WERI-Rb-1 (cell line): ENCODE results near the gene SLC10A1.

Experiments
- DNase-seq: peaks from one replicate; pipeline ENCODE4 v3.0.0-alpha.2; 2020
- H3K27ac ChIP-seq: fragments of 250-450 bp; sonication (Bioruptor Pico); 2 replicates; pipeline ENCODE4 v1.5.1; 2020; ENCODE audit warnings: mild to moderate bottlenecking, moderate library complexity
- H3K27me3 ChIP-seq: fragments of 250-450 bp; sonication (Bioruptor Pico); 2 replicates; pipeline ENCODE4 v1.5.1; 2021; ENCODE audit warnings: mild to moderate bottlenecking, low read depth, moderate library complexity; ENCODE audit not compliant: insufficient read depth, severe bottlenecking
- H3K36me3 ChIP-seq: fragments of 250-450 bp; sonication (Bioruptor Pico); 2 replicates; pipeline ENCODE4 v1.5.1; 2020; ENCODE audit warnings: mild to moderate bottlenecking, moderate library complexity
- H3K4me3 ChIP-seq: 2 replicates; pipeline ENCODE4 v1.5.1; 2011; ENCODE audit warnings: low read depth, mild to moderate bottlenecking, control low read depth, low read length
- H3K9me3 ChIP-seq: fragments of 250-450 bp; sonication (Bioruptor Pico); 2 replicates; pipeline ENCODE4 v1.5.1; 2021; ENCODE audit warnings: mild to moderate bottlenecking, moderate library complexity; ENCODE audit not compliant: severe bottlenecking
- CTCF ChIP-seq: IDR thresholded peaks from 2 replicates; pipeline ENCODE4 v1.5.1; 2011; ENCODE audit warnings: low read depth, mild to moderate bottlenecking, control low read depth, inconsistent platforms, low read length

The SLC10A1 gene

DNA sequence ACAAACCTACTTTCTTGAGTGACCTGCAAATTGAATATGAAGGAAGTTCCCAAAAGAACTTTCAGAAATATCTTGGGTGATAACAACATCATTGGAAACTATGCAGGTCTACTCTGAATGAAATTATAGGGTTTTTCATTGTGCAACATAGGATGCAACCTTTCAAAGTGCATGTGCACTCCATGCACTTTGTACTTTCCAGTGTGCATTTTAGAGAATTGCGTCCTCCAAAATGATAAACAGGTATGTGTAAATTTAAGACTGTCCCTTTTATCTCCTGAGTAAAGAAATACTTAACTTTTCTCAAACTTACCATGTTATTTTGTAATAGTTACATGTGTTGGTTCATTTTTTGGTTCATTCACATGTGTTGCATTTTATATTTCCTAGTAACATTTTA is 16.9 kb downstream of the SLC10A1 start:
- Histone ChIP-seq H3K4me3 (no peak overlapping the region), H3K27ac (no peak overlapping the region), H3K9me3 (no peaks in the 10 kb centered on the region), H3K27me3 (no peaks in the 10 kb centered on the region), H3K36me3 (peaks cover 57% of the 10 kb centered on the region)
- no peak for DNase-seq
- no peak for TF ChIP-seq CTCF

DNA sequence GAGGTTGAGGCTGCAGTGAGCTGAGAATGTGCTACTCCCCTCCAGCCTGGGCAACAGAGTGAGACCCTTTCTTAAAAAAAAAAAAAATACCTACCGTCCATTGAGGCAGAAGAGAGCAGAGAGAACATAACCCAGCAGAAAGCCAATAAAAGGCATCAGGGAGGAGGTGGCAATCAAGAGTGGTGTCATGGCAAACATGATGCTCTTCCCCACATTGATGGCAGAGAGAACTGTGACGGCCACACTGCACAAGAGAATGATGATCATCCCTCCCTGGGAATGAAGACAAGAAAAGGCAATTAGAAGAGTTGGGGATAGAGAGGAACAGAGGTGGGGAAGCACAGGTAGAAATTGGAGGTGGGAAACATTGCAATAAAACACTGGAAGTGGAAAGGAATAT is 18.0 kb downstream of the SLC10A1 start:
- no peak overlapping the region for H3K27ac ChIP-seq
- DNase-seq = no peak
- H3K27me3 ChIP-seq = no peaks in the 10 kb centered on the region
- no peak overlapping the region for H3K4me3 ChIP-seq
- H3K9me3 ChIP-seq = no peaks in the 10 kb centered on the region
- TF ChIP-seq CTCF = no peak
- H3K36me3 ChIP-seq = peaks cover 67% of the 10 kb centered on the region

DNA sequence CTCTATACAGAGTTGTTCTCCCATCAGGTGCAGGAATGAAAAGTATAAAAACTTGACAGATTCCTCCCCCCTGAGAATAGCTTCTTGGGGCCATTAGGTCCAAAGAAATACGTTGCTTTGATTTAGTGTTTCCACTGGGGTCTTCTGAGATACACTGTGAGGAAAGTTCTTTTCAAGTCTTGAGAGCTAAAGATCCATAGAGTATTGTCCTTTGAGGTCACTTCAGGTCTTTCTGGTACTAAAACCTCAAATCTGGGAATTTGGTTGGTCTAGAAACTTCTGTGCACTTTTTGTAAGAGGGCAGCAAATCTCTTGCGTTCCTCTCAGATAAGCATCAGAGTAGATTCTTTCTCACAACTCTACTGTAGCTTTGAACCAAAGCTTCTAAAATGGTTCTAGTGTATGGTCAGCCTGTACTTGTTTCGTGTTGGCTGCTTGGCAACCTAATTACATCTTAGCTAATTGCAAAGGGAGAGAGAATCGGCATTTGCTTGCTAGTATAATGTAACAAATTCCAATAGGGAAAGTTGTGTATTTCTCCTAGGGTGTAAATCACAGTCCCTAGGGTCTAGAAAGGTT is 20.1 kb downstream of the SLC10A1 start:
- Histone ChIP-seq H3K4me3 (no peak overlapping the region), H3K36me3 (peaks cover 86% of the 10 kb centered on the region), H3K27me3 (no peaks in the 10 kb centered on the region), H3K9me3 (no peaks in the 10 kb centered on the region), H3K27ac (no peak overlapping the region)
- DNase-seq = no peak
- no peak for TF ChIP-seq CTCF

GRCh38 chr14:69775012-69775411 is 22.0 kb downstream of the SLC10A1 start:
- H3K36me3 ChIP-seq = peaks cover 92% of the 10 kb centered on the region
- TF ChIP-seq CTCF = no peak

DNA sequence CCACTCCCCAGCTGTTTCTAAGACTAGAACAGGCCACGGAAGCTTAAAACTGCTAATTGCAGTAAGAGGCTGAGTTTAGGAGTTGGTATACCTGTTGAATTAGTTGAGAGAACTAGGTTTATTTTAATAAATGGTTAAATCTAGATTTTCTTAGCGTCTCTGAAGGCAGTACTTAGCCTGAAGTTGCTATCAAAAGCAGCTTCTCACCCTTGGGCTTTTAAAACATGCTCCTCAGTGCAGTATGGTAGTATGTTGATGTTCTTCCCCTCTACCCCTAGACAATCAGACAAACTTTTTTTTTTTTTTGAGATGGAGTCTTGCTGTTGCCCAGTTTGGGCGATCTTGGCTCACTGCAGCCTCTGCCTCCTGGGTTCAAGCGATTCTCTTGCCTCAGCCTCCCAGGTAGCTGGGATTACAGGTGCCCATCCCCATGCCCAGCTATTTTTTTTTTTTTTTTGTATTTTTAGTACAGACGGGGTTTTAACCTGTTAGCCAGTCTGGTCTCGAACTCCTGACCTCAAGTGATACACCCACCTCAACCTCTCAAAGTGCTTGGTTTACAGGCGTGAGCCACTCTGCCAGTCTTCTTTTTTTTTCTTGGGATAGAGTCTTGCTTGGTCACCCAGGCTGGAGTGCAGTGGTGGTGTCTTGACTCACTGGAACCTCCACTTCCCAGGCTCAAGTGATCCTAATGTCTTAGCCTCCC is 23.3 kb downstream of the SLC10A1 start:
- no peak for DNase-seq
- Histone ChIP-seq H3K9me3 (no peaks in the 10 kb centered on the region), H3K4me3 (no peak overlapping the region), H3K27ac (no peak overlapping the region), H3K36me3 (peaks cover 93% of the 10 kb centered on the region), H3K27me3 (no peaks in the 10 kb centered on the region)
- no peak for TF ChIP-seq CTCF

More at GRCh38 chr14:69775012-69775411, 22.0 kb downstream of the SLC10A1 start:
- H3K27me3 ChIP-seq = no peaks in the 10 kb centered on the region
- no peak overlapping the region for H3K27ac ChIP-seq
- no peaks in the 10 kb centered on the region for H3K9me3 ChIP-seq
- H3K4me3 ChIP-seq = no peak overlapping the region
- no peak for DNase-seq
